Muscle of leg (tissue), 11 donors: ENCODE measurements around the gene NUCKS1. TPM values are rescaled to one million over a fixed set of nuclear protein-coding genes. Genes with fewer than 3 reads are reported as not detected.

ENCODE experiments used
- DNase-seq: peaks from one replicate; pipeline ENCODE4 v3.0.0; 2013
- H3K27ac ChIP-seq: one replicate; pipeline ENCODE4 v1.5.1; 2013; ENCODE audit warnings: mild to moderate bottlenecking, low read length, control low read depth
- H3K27me3 ChIP-seq: one replicate; pipeline ENCODE4 v1.6.1; 2013; ENCODE audit warnings: low read length; ENCODE audit not compliant: control insufficient read depth, insufficient read depth
- H3K36me3 ChIP-seq: one replicate; pipeline ENCODE4 v1.6.1; 2013; ENCODE audit warnings: low read length; ENCODE audit not compliant: control insufficient read depth, insufficient read depth
- H3K4me1 ChIP-seq: one replicate; pipeline ENCODE4 v1.6.1; 2013; ENCODE audit warnings: low read length; ENCODE audit not compliant: control insufficient read depth, insufficient read depth
- H3K4me3 ChIP-seq: one replicate; pipeline ENCODE4 v1.5.1; 2013; ENCODE audit warnings: low read length, control low read depth
- H3K9me3 ChIP-seq: replicated peaks from 2 replicates; pipeline ENCODE4 v1.6.1; 2013; ENCODE audit warnings: low read depth, low read length; ENCODE audit not compliant: control insufficient read depth
- WGBS: methylation state at CpG from one replicate; pipeline ENCODE4 v1.1.5; 2013; ENCODE audit warnings: missing lambda C conversion rate; ENCODE audit not compliant: insufficient coverage; 5-methylcytosine and 5-hydroxymethylcytosine counted together
- polyA plus RNA-seq, 8 donors: library from polyadenylated mRNA; unstranded; fragments of 120-200 nt; gene quantifications; one replicate each; pipeline versions ENCODE4 v1.2.1 to v1.2.3, GENCODE V29; 2013; ENCODE audit warnings: inconsistent platforms in 1 of 8, low replicate concordance in 1 of 8; ENCODE audit not compliant: insufficient read length in 8 of 8, insufficient read depth in 1 of 8
- total RNA-seq: library from RNA; stranded (reverse); fragments of 120-200 nt; gene quantifications from one replicate; pipeline ENCODE4 v1.2.4, GENCODE V29; 2013

NUCKS1 gene
- total and polyA plus RNA-seq, 9 donors = 160 to 284 (median 240) TPM

GRCh38 chr1:205774198-205775014 lies 24.4 kb upstream of the NUCKS1 start:
- Histone ChIP-seq H3K9me3 (no peaks in the 10 kb centered on the region), H3K4me3 (peak overlapping the region; percentile 71), H3K36me3 (no peaks in the 10 kb centered on the region), H3K27me3 (peaks cover 21% of the 10 kb centered on the region), H3K4me1 (peaks cover 8% of the 10 kb centered on the region), H3K27ac (no peak overlapping the region)
- peak; percentile 29 for DNase-seq
- WGBS = 15% methylated on average over 11 of the region's 36 CpGs

- Histone ChIP-seq H3K9me3 (no peaks in the 10 kb centered on the region), H3K4me3 (no peak overlapping the region), H3K27me3 (peaks cover 21% of the 10 kb centered on the region), H3K36me3 (no peaks in the 10 kb centered on the region), H3K27ac (no peak overlapping the region), H3K4me1 (peaks cover 8% of the 10 kb centered on the region)
- WGBS = no CpG with 5 or more reads among the region's 2 CpGs
- no peak for DNase-seq
These were observed 22.6 kb upstream of the NUCKS1 start for GRCh38 chr1:205772607-205773032.

GRCh38 chr1:205770618-205771017 lies 20.6 kb upstream of the NUCKS1 start:
- WGBS = 100% methylated on average over 1 of the region's 4 CpGs
- no peaks in the 10 kb centered on the region for H3K36me3 ChIP-seq

DNA sequence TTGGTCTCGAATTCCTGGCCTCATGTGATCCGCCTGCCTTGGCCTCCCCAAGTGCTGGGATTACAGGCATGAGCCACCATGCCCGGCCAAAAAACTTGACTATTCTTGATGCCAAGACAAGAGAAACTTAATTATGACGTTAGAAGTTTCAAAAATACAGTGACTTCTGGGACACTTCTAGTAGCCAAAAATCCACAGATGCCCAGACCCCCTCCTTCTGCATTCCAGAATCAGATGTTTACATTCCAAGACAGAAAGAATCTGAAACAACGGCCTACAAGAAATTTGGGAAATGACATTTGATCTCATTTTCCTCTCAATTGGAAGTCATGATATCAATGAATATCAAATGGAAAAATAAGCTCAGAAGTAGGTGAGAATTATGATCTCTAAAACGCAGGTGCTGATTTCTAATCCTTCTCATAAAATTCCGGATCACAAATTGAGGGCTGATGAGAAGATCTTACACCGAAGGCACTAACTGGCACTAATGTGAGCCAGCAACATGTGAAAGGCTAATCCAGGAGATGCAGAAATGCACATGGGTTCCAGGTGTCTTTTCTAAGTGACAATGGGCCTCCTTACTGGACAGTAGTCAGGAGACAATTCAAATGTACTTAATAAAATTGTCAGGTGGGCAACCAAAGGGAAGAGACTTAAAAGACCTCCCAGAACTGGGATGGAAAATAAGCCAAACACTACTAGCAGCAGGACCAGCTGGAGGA lies 19.8 kb upstream of the NUCKS1 start:
- Histone ChIP-seq H3K9me3 (no peaks in the 10 kb centered on the region), H3K36me3 (no peaks in the 10 kb centered on the region), H3K4me3 (no peak overlapping the region), H3K27ac (no peak overlapping the region), H3K27me3 (peaks cover 17% of the 10 kb centered on the region), H3K4me1 (peaks cover 5% of the 10 kb centered on the region)
- no peak for DNase-seq
- WGBS = 57% methylated on average over 5 of the region's 8 CpGs

More at GRCh38 chr1:205770618-205771017, 20.6 kb upstream of the NUCKS1 start:
- Histone ChIP-seq H3K27me3 (peaks cover 21% of the 10 kb centered on the region), H3K27ac (no peak overlapping the region), H3K4me3 (no peak overlapping the region), H3K4me1 (peaks cover 8% of the 10 kb centered on the region), H3K9me3 (no peaks in the 10 kb centered on the region)
- DNase-seq = no peak

DNA sequence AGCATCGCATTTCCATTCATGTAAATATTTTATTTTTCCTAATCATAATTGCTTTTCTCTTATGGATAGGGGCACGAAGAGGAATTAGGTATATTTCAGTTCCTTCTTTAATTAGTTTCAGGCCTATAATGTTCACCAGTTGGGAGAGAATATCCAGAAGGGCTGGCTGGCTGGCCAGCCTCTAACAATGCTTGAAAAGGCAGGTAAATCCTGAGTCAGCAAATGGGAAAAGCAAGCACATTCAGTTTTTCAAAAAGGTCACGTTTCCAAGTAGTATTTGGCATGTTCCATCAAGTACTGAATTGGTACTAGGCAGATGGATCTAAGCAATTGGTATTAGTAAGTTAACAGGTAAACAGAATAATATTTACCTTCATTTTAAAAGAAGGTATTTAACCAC lies 17.3 kb upstream of the NUCKS1 start:
- Histone ChIP-seq H3K9me3 (no peaks in the 10 kb centered on the region), H3K4me1 (no peaks in the 10 kb centered on the region), H3K27me3 (peaks cover 2% of the 10 kb centered on the region), H3K36me3 (no peaks in the 10 kb centered on the region), H3K27ac (no peak overlapping the region), H3K4me3 (no peak overlapping the region)
- DNase-seq = no peak
- WGBS = no CpG with 5 or more reads among the region's 3 CpGs

GRCh38 chr1:205766570-205766969 lies 16.6 kb upstream of the NUCKS1 start:
- no peaks in the 10 kb centered on the region for H3K36me3 ChIP-seq
- H3K4me3 ChIP-seq = no peak overlapping the region
- no peak for DNase-seq
- no peaks in the 10 kb centered on the region for H3K9me3 ChIP-seq
- H3K27me3 ChIP-seq = peaks cover 2% of the 10 kb centered on the region
- no peak overlapping the region for H3K27ac ChIP-seq
- H3K4me1 ChIP-seq = no peaks in the 10 kb centered on the region
- 100% methylated on average over 1 of the region's 3 CpGs for WGBS

DNA sequence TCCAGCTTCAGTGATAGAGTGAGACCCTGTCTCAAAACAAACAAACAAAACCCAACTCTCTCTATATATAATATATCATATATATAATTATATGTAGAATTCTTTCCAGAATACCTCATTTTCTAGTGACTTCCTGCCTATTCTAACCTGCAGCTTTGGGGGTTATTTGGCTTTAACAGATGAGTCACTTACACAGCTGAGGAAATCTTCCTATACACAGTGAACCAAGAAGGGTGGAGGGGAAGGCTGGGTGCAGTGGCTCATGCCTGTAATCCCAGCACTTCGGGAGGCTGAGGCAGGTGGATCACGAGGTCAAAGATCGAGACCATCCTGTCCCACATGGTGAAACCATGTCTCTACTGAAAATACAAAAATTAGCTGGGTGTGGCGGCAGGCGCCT lies 16.1 kb upstream of the NUCKS1 start:
- Histone ChIP-seq H3K27ac (no peak overlapping the region), H3K4me1 (no peaks in the 10 kb centered on the region), H3K36me3 (no peaks in the 10 kb centered on the region), H3K9me3 (no peaks in the 10 kb centered on the region), H3K4me3 (no peak overlapping the region), H3K27me3 (no peaks in the 10 kb centered on the region)
- DNase-seq = no peak
- 63% methylated on average over 4 of the region's 5 CpGs for WGBS

DNA sequence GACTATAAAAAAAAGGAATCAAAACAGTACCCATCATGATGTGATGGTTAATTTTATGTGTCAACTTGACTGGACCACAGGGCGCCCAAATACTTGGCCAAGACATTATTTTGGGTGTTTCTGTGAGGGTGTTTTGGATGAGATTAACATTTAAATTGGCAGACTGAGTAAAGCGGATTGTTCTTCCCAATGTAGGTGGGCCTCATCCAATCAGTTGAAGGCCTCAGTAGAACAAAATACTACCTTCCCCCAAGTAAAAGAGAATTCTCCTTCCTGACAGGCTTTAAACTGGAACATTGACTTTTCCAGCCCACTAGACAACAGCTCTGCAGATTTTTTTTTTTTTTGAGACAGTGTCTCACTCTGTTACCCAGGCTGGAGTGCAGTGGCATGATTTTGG lies 14.6 kb upstream of the NUCKS1 start:
- Histone ChIP-seq H3K4me3 (no peak overlapping the region), H3K27ac (no peak overlapping the region), H3K9me3 (no peaks in the 10 kb centered on the region), H3K4me1 (no peaks in the 10 kb centered on the region), H3K27me3 (no peaks in the 10 kb centered on the region), H3K36me3 (no peaks in the 10 kb centered on the region)
- no CpG with 5 or more reads among the region's 2 CpGs for WGBS
- DNase-seq = no peak

DNA sequence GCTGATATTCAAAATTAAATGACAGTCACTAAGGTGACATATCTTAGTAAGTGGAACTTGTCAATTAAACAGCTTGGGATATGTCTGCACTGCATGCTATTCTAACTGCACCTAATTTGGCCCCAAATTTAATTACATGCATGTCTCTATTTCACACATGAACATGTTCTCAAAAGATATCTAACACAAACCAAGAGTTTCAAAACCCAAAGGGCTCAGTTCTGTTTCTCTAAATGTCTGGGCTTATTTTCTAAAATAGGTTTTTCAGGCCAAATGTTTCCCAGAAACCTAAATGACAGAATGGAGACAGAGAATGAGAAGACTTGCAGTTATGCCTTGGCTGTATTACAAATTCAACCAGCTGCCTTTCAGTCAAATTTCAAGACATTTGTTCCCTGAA lies 14.0 kb upstream of the NUCKS1 start:
- DNase-seq = no peak
- H3K36me3 ChIP-seq = no peaks in the 10 kb centered on the region
- no peaks in the 10 kb centered on the region for H3K4me1 ChIP-seq
- no peaks in the 10 kb centered on the region for H3K9me3 ChIP-seq
- H3K27ac ChIP-seq = no peak overlapping the region
- no peak overlapping the region for H3K4me3 ChIP-seq
- H3K27me3 ChIP-seq = no peaks in the 10 kb centered on the region

GRCh38 chr1:205760606-205761005 lies 10.6 kb upstream of the NUCKS1 start:
- no peaks in the 10 kb centered on the region for H3K36me3 ChIP-seq
- no CpG with 5 or more reads among the region's 3 CpGs for WGBS
- no peaks in the 10 kb centered on the region for H3K9me3 ChIP-seq
- DNase-seq = no peak
- no peaks in the 10 kb centered on the region for H3K4me1 ChIP-seq
- no peaks in the 10 kb centered on the region for H3K27me3 ChIP-seq
- no peak overlapping the region for H3K4me3 ChIP-seq
- no peak overlapping the region for H3K27ac ChIP-seq
